B cell (primary cell): ENCODE data around the gene PPP4C. TPM values are rescaled to one million over a fixed set of nuclear protein-coding genes. Genes with fewer than 3 reads are reported as not detected.

Source experiments
- ATAC-seq: fragments of 200-7000 bp; cut with Tn5 transposase; one replicate; pipeline ENCODE4 v1.10.0; 2021; ENCODE audit warnings: low read depth, mild to moderate bottlenecking, moderate number of reproducible peaks, moderate library complexity
- CTCF ChIA-PET: fragments of 350-600 bp; sonication (Branson Sonifier 250); formaldehyde crosslinking; loops from one replicate; lab custom pipeline; 2021; ENCODE audit warnings: antibody characterized with exemption, inconsistent platforms; lab: Charles Lee
- POLR2A ChIA-PET: fragments of 350-600 bp; sonication (Branson Sonifier 250); formaldehyde crosslinking; loops from one replicate; lab custom pipeline; 2021; ENCODE audit warnings: antibody characterized with exemption; lab: Charles Lee
- DNase-seq: peaks from one replicate; pipeline ENCODE4 v3.0.0; 2013
- H2AFZ ChIP-seq: 2 replicates; pipeline ENCODE4 v1.6.1; 2012; ENCODE audit warnings: mild to moderate bottlenecking, low read depth, low read length; ENCODE audit not compliant: insufficient read depth, poor library complexity, severe bottlenecking
- H3K27ac ChIP-seq, 2 donors: 1 replicate in 1 of 2; 2 replicates in 1 of 2; pipeline ENCODE4 v1.5.1; 2012 to 2013; ENCODE audit warnings: low read length in 2 of 2, mild to moderate bottlenecking in 2 of 2, moderate library complexity in 1 of 2
- H3K27me3 ChIP-seq, 4 experiments: fragments of 200-600 bp in 1 of 4; sonication (generic) in 1 of 4; replicated peaks in 1 of 4; 1 replicate in 2 of 4; 2 replicates in 2 of 4; pipeline versions ENCODE4 v1.6.1 to v1.7.0; 2013 to 2016; ENCODE audit warnings: low read length in 3 of 4, mild to moderate bottlenecking in 2 of 4, mixed read lengths in 1 of 4, moderate library complexity in 1 of 4; ENCODE audit not compliant: insufficient read depth in 4 of 4, control insufficient read depth in 3 of 4; ENCODE audit errors: control extremely low read depth in 1 of 4
- H3K36me3 ChIP-seq, 2 experiments: replicated peaks in 1 of 2; 1 replicate in 1 of 2; 2 replicates in 1 of 2; pipeline versions ENCODE4 v1.6.1 to v1.7.1; 2013; ENCODE audit warnings: low read length in 1 of 2; ENCODE audit not compliant: insufficient read depth in 2 of 2, control insufficient read depth in 1 of 2; ENCODE audit errors: control extremely low read depth in 1 of 2, extremely low read depth in 1 of 2
- H3K4me1 ChIP-seq, 2 donors: fragments of 200-600 bp in 1 of 2; sonication (generic) in 1 of 2; 1 replicate in 1 of 2; 2 replicates in 1 of 2; pipeline versions ENCODE4 v1.5.1 to v1.6.1; 2013 to 2017; ENCODE audit warnings: low read length in 2 of 2; ENCODE audit not compliant: control insufficient read depth in 2 of 2, insufficient read depth in 2 of 2
- H3K4me2 ChIP-seq: replicated peaks from 2 replicates; pipeline ENCODE3; 2012; ENCODE audit warnings: mild to moderate bottlenecking, low read depth, low read length; ENCODE audit not compliant: poor library complexity, severe bottlenecking
- H3K4me3 ChIP-seq, 5 experiments: fragments of 200-600 bp in 1 of 5; sonication (generic) in 1 of 5; 1 replicate in 3 of 5; 2 replicates in 2 of 5; pipeline versions ENCODE4 v1.5.1 to v1.7.0; 2011 to 2016; ENCODE audit warnings: low read length in 4 of 5, mild to moderate bottlenecking in 4 of 5, low read depth in 2 of 5, control low read depth in 1 of 5, moderate library complexity in 1 of 5; ENCODE audit not compliant: insufficient read depth in 1 of 5; ENCODE audit errors: control extremely low read depth in 1 of 5, extremely low read depth in 1 of 5
- H3K79me2 ChIP-seq: fragments of 200-600 bp; sonication (generic); one replicate; pipeline ENCODE4 v1.6.0; 2016; ENCODE audit warnings: low read length; ENCODE audit not compliant: control insufficient read depth, insufficient read depth
- H3K9ac ChIP-seq: fragments of 200-600 bp; sonication (generic); 2 replicates; pipeline ENCODE4 v1.6.1; 2017; ENCODE audit warnings: mild to moderate bottlenecking, low read length, moderate library complexity
- H3K9me3 ChIP-seq, 3 donors: one replicate each; pipeline versions ENCODE4 v1.6.1 to v1.7.1; 2013; ENCODE audit warnings: low read length in 2 of 3; ENCODE audit not compliant: control insufficient read depth in 2 of 3, insufficient read depth in 1 of 3; ENCODE audit errors: control extremely low read depth in 1 of 3
- H4K20me1 ChIP-seq: 2 replicates; pipeline ENCODE4 v1.6.0; 2012; ENCODE audit warnings: mild to moderate bottlenecking, low read length; ENCODE audit not compliant: insufficient read depth, control insufficient read depth, poor library complexity, severe bottlenecking
- H3K27ac Mint-ChIP-seq: one replicate; pipeline ENCODE4 v1.8.0; 2021; ENCODE audit warnings: mixed read lengths
- H3K27me3 Mint-ChIP-seq: one replicate; pipeline ENCODE4 v1.8.0; 2021; ENCODE audit warnings: mixed read lengths
- H3K4me1 Mint-ChIP-seq: one replicate; pipeline ENCODE4 v1.8.0; 2021; ENCODE audit warnings: mixed read lengths
- H3K4me3 Mint-ChIP-seq: one replicate; pipeline ENCODE4 v1.8.0; 2021; ENCODE audit warnings: mixed read lengths
- H3K9me3 Mint-ChIP-seq: one replicate; pipeline ENCODE4 v1.8.0; 2022; ENCODE audit warnings: mixed read lengths; ENCODE audit not compliant: insufficient read depth
- EZH2 ChIP-seq: IDR thresholded peaks from 2 replicates; pipeline ENCODE4 v1.6.1; 2012; ENCODE audit warnings: borderline replicate concordance, low read depth, mild to moderate bottlenecking, moderate library complexity, low read length; ENCODE audit not compliant: insufficient read depth, poor library complexity, severe bottlenecking
- WGBS: methylation state at CpG from one replicate; pipeline ENCODE4 v1.1.5; 2013; ENCODE audit warnings: missing lambda C conversion rate; ENCODE audit not compliant: insufficient coverage; 5-methylcytosine and 5-hydroxymethylcytosine counted together
- intact Hi-C: fragments of 100-400 bp; cut with micrococcal nuclease; formaldehyde crosslinking; loops from one replicate; pipeline ENCODE4 v1.10.0; 2022
- polyA plus RNA-seq: library from polyadenylated mRNA; depleted of rRNA; stranded (reverse); fragments of >200 nt; gene quantifications from 2 replicates; pipeline ENCODE4 v1.2.3, GENCODE V29; 2012
- total RNA-seq, 2 donors: library from RNA; stranded (reverse); fragments of 120-200 nt in 1 of 2; gene quantifications; 1 replicate in 1 of 2; 2 replicates in 1 of 2; pipeline versions ENCODE4 v1.2.3 to v1.2.4, GENCODE V29; 2013 to 2022
- TF ChIP-seq, protein P1 (sequence below): fragments of 200-600 bp; IDR thresholded peaks from one replicate; pipeline ENCODE4 v1.8.0; 2022; ENCODE audit warnings: antibody characterized with exemption, mild to moderate bottlenecking

PPP4C gene
- total and polyA plus RNA-seq, 2 donors (not counting 1 experiment from before 2014, with no cell fraction given): 93.3 to 106 TPM

DNA sequence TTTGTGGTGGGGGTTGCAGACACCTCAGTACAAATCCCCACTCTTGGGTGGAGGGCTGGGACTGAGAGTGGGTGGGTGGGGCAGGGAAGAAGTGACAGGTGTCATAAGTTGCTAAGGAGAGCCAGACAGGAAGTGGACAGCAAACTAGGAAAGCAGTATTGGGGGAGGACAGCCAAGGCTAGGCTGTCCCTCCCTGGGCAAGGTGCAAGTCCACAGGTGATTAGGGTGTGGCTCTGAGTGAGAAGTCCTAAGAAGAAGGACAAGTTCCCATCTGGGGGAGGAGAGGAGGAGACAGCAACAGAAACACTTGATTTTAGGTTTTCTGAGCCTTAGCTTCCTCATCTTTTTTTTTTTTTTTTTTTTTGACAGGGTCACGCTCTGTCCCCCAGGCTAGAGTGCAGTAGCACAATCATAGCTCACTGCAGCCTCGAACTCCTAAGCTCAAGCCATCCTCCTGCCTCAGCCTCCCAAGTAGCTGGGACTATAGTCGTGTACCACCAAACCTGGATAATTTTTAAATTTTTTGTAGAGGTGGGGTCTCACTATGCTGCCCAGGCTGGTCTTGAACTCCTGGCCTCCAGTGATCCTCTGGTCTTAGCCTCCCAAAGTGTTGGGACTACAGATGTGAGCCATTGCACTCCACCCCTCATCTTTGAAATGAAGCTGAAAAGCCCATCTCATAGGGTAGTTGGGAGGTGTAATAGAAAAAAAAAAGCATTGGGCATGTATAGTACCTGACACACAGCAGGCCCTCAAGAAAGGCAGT is 44.7 kb downstream of the PPP4C start:
- Mint-ChIP-seq H3K4me1 (peaks cover 24% of the 10 kb centered on the region), H3K27me3 (no peaks in the 10 kb centered on the region), H3K27ac (peak overlapping the region; percentile 80), H3K9me3 (no peaks in the 10 kb centered on the region), H3K4me3 (peak overlapping the region; percentile 41)
- intact Hi-C loops: no loop called here
- Histone ChIP-seq H3K4me2 (no peak overlapping the region), H3K4me3 (no peak overlapping the region), H3K79me2 (peaks cover 11% of the 10 kb centered on the region), H3K9me3 (no peaks in the 10 kb centered on the region), H4K20me1 (no peaks in the 10 kb centered on the region), H3K9ac (no peak overlapping the region), H2AFZ (no peak overlapping the region), H3K27ac (peak overlapping the region in 1 of 2 donors; percentile 44), H3K27me3 (no peaks in the 10 kb centered on the region), H3K36me3 (peaks cover 0 to 26% of the 10 kb centered on the region in 2 experiments), H3K4me1 (peaks cover 18 to 24% of the 10 kb centered on the region in 2 donors)
- ATAC-seq (no peak), DNase-seq (peak; percentile 21)
- WGBS: no CpG with 5 or more reads among the region's 3 CpGs
- POLR2A ChIA-PET: interaction anchor here (0.6 to 1.0 kb wide), 4 partner anchors 24 to 414 kb away, joined by 3 to 8 read pairs (median 4); partner anchors contain the start of gene YPEL3
- CTCF ChIA-PET: interaction anchor here (0.7 to 1.3 kb wide), 3 partner anchors 8 to 59 kb away, joined by 3 to 8 read pairs (median 4); partner anchors contain the start of gene TBX6
- TF ChIP-seq, protein P1, sequence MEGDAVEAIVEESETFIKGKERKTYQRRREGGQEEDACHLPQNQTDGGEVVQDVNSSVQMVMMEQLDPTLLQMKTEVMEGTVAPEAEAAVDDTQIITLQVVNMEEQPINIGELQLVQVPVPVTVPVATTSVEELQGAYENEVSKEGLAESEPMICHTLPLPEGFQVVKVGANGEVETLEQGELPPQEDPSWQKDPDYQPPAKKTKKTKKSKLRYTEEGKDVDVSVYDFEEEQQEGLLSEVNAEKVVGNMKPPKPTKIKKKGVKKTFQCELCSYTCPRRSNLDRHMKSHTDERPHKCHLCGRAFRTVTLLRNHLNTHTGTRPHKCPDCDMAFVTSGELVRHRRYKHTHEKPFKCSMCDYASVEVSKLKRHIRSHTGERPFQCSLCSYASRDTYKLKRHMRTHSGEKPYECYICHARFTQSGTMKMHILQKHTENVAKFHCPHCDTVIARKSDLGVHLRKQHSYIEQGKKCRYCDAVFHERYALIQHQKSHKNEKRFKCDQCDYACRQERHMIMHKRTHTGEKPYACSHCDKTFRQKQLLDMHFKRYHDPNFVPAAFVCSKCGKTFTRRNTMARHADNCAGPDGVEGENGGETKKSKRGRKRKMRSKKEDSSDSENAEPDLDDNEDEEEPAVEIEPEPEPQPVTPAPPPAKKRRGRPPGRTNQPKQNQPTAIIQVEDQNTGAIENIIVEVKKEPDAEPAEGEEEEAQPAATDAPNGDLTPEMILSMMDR: no peak
- TF ChIP-seq EZH2: no peak
